Inflammatory macrophage (primary cell): ENCODE measurements around the gene ESPN.
"Not testable (repeated sequence)": the region's sequence is repeated elsewhere in the genome, so short reads cannot be mapped to it uniquely, and the experiment has no call there.

ENCODE experiments used
- DNase-seq, 2 donors: peaks; one replicate each; pipeline ENCODE4 v3.0.0-alpha.2; 2020 to 2022

ESPN gene

GRCh38 chr1:6485168-6486101 lies 60.9 kb downstream of the ESPN start:
- DNase-seq: no peak

- DNase-seq: peak; percentile 85 to 90
Measured at GRCh38 chr1:6486433-6487011, 61.9 kb downstream of the ESPN start.

GRCh38 chr1:6487804-6488484 lies 63.4 kb downstream of the ESPN start:
- no peak for DNase-seq

GRCh38 chr1:6488602-6489382 lies 64.2 kb downstream of the ESPN start:
- no peak for DNase-seq

GRCh38 chr1:6489383-6489765 lies 64.8 kb downstream of the ESPN start:
- no peak for DNase-seq

- DNase-seq: peak; percentile 61 to 69
Measured at GRCh38 chr1:6489799-6490180, 65.2 kb downstream of the ESPN start.

- no peak for DNase-seq
Measured at GRCh38 chr1:6490181-6491080, 65.9 kb downstream of the ESPN start.

GRCh38 chr1:6491081-6491449 lies 66.5 kb downstream of the ESPN start:
- DNase-seq: no peak

- no peak for DNase-seq
Measured at GRCh38 chr1:6491480-6491962, 66.9 kb downstream of the ESPN start, which contains the start of gene PLEKHG5. TSS of gene PLEKHG5 (minus strand) at chr1:6491667. CDS start at chr1:6477571, 14,096 bp downstream.

GRCh38 chr1:6491966-6492365 lies 67.4 kb downstream of the ESPN start:
- no peak for DNase-seq

GRCh38 chr1:6493834-6494223 lies 69.3 kb downstream of the ESPN start:
- not testable (repeated sequence) for DNase-seq

- no peak for DNase-seq
Measured at GRCh38 chr1:6494627-6495026, 70.1 kb downstream of the ESPN start.

GRCh38 chr1:6495041-6495441 lies 70.5 kb downstream of the ESPN start:
- no peak for DNase-seq

- no peak for DNase-seq
Measured at GRCh38 chr1:6495540-6496364, 71.2 kb downstream of the ESPN start.

GRCh38 chr1:6496365-6496721 lies 71.8 kb downstream of the ESPN start:
- DNase-seq: no peak

- no peak for DNase-seq
Measured at GRCh38 chr1:6496890-6497214, 72.3 kb downstream of the ESPN start.

- no peak for DNase-seq
Measured at GRCh38 chr1:6497215-6497866, 72.8 kb downstream of the ESPN start.

GRCh38 chr1:6497867-6498575 lies 73.4 kb downstream of the ESPN start:
- no peak for DNase-seq

- DNase-seq: peak; percentile 48 to 75
Measured at GRCh38 chr1:6498576-6499111, 74.1 kb downstream of the ESPN start.
